NCI-H2196 (cell line): Measurements from ENCODE around the gene STK32B.

Experiments
- DNase-seq: peaks from one replicate; lab custom pipeline; 2025; ENCODE audit not compliant: unreplicated experiment; lab: John Stamatoyannopoulos, UW

Gene STK32B

GRCh38 chr4:5383191-5383980 lies 332.1 kb downstream of the STK32B start:
- DNase-seq = no peak

GRCh38 chr4:5385741-5386311 lies 334.5 kb downstream of the STK32B start:
- DNase-seq = no peak

GRCh38 chr4:5386921-5387320 lies 335.6 kb downstream of the STK32B start:
- no peak for DNase-seq

- no peak for DNase-seq
Measured at GRCh38 chr4:5387457-5387856, 336.2 kb downstream of the STK32B start.

GRCh38 chr4:5389756-5390310 lies 338.6 kb downstream of the STK32B start:
- no peak for DNase-seq

- DNase-seq = no peak
Measured at GRCh38 chr4:5391492-5391891, 340.2 kb downstream of the STK32B start.

GRCh38 chr4:5393911-5394513 lies 342.7 kb downstream of the STK32B start:
- DNase-seq = no peak

- DNase-seq = no peak
Measured at GRCh38 chr4:5395781-5396180, 344.5 kb downstream of the STK32B start.

GRCh38 chr4:5398056-5398455 lies 346.8 kb downstream of the STK32B start:
- no peak for DNase-seq

- no peak for DNase-seq
Measured at GRCh38 chr4:5399124-5399523, 347.8 kb downstream of the STK32B start.

- DNase-seq = peak; percentile 14
Measured at GRCh38 chr4:5399790-5400421, 348.6 kb downstream of the STK32B start.

- no peak for DNase-seq
Measured at GRCh38 chr4:5403746-5404497, 352.6 kb downstream of the STK32B start.

GRCh38 chr4:5409237-5409636 lies 358.0 kb downstream of the STK32B start:
- no peak for DNase-seq

GRCh38 chr4:5409972-5410618 lies 358.8 kb downstream of the STK32B start:
- no peak for DNase-seq

GRCh38 chr4:5412296-5412695 lies 361.0 kb downstream of the STK32B start:
- no peak for DNase-seq

- no peak for DNase-seq
Measured at GRCh38 chr4:5412751-5413150, 361.5 kb downstream of the STK32B start.

- no peak for DNase-seq
Measured at GRCh38 chr4:5416637-5417036, 365.4 kb downstream of the STK32B start.

- DNase-seq = no peak
Measured at GRCh38 chr4:5420266-5420665, 369.0 kb downstream of the STK32B start.

- no peak for DNase-seq
Measured at GRCh38 chr4:5421416-5421815, 370.1 kb downstream of the STK32B start.

- no peak for DNase-seq
Measured at GRCh38 chr4:5422195-5422594, 370.9 kb downstream of the STK32B start.
